Measurements from ENCODE around the gene POMGNT1.

The POMGNT1 gene

GRCh38 chr1:46181343-46182260 is 16.6 kb downstream of the POMGNT1 start:
- DNase-seq, result no peak

GRCh38 chr1:46180082-46180616 is 18.1 kb downstream of the POMGNT1 start:
- no peak for DNase-seq

- peak; percentile 81 for DNase-seq
Measured at GRCh38 chr1:46179138-46180081, 18.8 kb downstream of the POMGNT1 start.

GRCh38 chr1:46176211-46176865 is 21.9 kb downstream of the POMGNT1 start, which contains the start of gene P3R3URF:
TSS of gene P3R3URF (minus strand) at chr1:46176488. CDS start at chr1:46176471, 17 bp downstream.
- DNase-seq, result no peak

- no peak for DNase-seq
Measured at GRCh38 chr1:46175243-46175642, 23.0 kb downstream of the POMGNT1 start.

GRCh38 chr1:46174448-46175231 is 23.6 kb downstream of the POMGNT1 start, which contains the start of gene TSPAN1:
TSS of gene TSPAN1 (plus strand) at chr1:46175087. CDS start at chr1:46181108, 6,021 bp downstream.
- DNase-seq, result no peak

- DNase-seq, result no peak
Measured at GRCh38 chr1:46173361-46173856, 24.8 kb downstream of the POMGNT1 start.

- DNase-seq, result no peak
Measured at GRCh38 chr1:46172321-46172720, 25.9 kb downstream of the POMGNT1 start.

- no peak for DNase-seq
Measured at GRCh38 chr1:46171871-46172270, 26.4 kb downstream of the POMGNT1 start.

GRCh38 chr1:46171351-46171750 is 26.9 kb downstream of the POMGNT1 start:
- DNase-seq, result no peak

GRCh38 chr1:46169811-46170454 is 28.3 kb downstream of the POMGNT1 start:
- no peak for DNase-seq

- DNase-seq, result no peak
Measured at GRCh38 chr1:46168477-46168876, 29.8 kb downstream of the POMGNT1 start.

- DNase-seq, result no peak
Measured at GRCh38 chr1:46166521-46167462, 31.4 kb downstream of the POMGNT1 start.

- DNase-seq, result no peak
Measured at GRCh38 chr1:46160212-46160611, 38.0 kb downstream of the POMGNT1 start.

GRCh38 chr1:46159516-46159915 is 38.7 kb downstream of the POMGNT1 start:
- no peak for DNase-seq

- no peak for DNase-seq
Measured at GRCh38 chr1:46158312-46159281, 39.6 kb downstream of the POMGNT1 start.

- DNase-seq, result no peak
Measured at GRCh38 chr1:46157916-46158311, 40.3 kb downstream of the POMGNT1 start.

GRCh38 chr1:46153732-46154131 is 44.5 kb downstream of the POMGNT1 start:
- DNase-seq, result no peak
